NB4 (cell line): ENCODE measurements around the gene COL1A1.

ENCODE experiments used
- DNase-seq: peaks from one replicate; pipeline ENCODE4 v3.0.0; 2010; ENCODE audit warnings: low read depth
- H3K4me3 ChIP-seq: one replicate; pipeline ENCODE4 v1.5.1; 2011; ENCODE audit warnings: mild to moderate bottlenecking, low read depth, low read length, moderate library complexity
- MYC ChIP-seq: IDR thresholded peaks from 2 replicates; pipeline ENCODE4 v1.6.1; 2011; ENCODE audit warnings: low read depth, low read length
- POLR2A ChIP-seq: IDR thresholded peaks from 2 replicates; pipeline ENCODE4 v1.6.1; 2011; ENCODE audit warnings: mild to moderate bottlenecking; ENCODE audit not compliant: insufficient read length; ENCODE audit errors: extremely low read depth
- TF ChIP-seq, protein P1 (sequence below): IDR thresholded peaks from 2 replicates; pipeline ENCODE4 v1.6.1; 2011; ENCODE audit warnings: low read depth, low read length
- TF ChIP-seq, protein P2 (sequence below): IDR thresholded peaks from one replicate; pipeline ENCODE4 v1.5.1; 2012; ENCODE audit warnings: low read depth, low read length

Gene COL1A1

DNA sequence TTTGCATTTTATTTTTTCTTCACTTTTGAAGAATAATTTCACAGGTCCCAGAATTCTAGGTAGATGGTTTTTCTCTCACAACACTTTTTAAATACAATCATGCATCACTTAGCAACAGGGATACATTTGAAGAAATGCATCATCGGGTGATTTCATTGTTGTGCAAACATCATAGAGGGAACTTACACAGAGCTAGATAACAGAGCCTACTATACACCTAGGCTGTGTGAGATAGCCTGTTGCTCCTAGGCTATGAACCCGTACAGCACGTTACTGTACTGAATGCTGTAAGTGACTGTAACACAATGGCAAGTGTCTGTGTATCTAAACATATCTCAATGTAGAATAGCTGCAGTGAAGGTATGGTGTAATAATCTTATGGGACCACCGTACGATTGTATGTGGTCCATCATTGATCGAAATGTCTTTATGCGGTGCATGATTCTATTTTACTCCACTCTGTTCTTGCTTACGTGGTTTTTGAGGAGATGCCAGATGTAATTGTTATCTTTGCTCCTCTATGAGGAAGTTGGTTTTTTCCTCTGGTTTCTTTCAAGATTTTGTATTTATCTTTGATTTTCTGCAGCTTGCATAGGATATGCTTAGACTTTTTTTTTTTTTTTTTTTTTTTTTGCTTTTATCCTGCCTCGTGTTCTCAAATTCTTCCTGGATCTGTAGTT, 37.3 kb upstream of the COL1A1 start:
- H3K4me3 ChIP-seq, result no peak overlapping the region
- no peak for DNase-seq
- no peak for TF ChIP-seq MYC

DNA sequence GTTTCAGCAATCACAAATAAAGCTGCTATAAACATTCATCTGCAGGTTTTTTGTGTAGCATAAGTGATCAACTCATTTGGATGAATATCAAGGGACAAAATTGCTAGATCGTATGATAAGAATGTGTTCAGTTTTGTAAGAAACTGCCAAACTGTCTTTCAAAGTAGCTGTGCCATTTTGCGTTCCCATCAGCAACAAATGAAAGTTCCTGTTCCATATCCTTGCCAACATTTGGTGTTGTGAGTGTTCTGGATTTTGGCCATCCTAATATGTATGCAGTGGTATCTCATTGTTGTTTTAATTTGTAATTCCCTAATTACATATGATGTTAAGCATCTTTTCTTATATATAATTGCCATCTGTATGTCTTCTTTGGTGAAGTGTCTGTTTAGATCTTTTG, 36.5 kb upstream of the COL1A1 start:
- H3K4me3 ChIP-seq, result no peak overlapping the region
- TF ChIP-seq, protein P1, sequence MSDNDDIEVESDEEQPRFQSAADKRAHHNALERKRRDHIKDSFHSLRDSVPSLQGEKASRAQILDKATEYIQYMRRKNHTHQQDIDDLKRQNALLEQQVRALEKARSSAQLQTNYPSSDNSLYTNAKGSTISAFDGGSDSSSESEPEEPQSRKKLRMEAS, result no peak
- TF ChIP-seq POLR2A, result no peak
- TF ChIP-seq MYC, result no peak
- TF ChIP-seq, protein P2, sequence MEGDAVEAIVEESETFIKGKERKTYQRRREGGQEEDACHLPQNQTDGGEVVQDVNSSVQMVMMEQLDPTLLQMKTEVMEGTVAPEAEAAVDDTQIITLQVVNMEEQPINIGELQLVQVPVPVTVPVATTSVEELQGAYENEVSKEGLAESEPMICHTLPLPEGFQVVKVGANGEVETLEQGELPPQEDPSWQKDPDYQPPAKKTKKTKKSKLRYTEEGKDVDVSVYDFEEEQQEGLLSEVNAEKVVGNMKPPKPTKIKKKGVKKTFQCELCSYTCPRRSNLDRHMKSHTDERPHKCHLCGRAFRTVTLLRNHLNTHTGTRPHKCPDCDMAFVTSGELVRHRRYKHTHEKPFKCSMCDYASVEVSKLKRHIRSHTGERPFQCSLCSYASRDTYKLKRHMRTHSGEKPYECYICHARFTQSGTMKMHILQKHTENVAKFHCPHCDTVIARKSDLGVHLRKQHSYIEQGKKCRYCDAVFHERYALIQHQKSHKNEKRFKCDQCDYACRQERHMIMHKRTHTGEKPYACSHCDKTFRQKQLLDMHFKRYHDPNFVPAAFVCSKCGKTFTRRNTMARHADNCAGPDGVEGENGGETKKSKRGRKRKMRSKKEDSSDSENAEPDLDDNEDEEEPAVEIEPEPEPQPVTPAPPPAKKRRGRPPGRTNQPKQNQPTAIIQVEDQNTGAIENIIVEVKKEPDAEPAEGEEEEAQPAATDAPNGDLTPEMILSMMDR, result no peak
- no peak for DNase-seq

DNA sequence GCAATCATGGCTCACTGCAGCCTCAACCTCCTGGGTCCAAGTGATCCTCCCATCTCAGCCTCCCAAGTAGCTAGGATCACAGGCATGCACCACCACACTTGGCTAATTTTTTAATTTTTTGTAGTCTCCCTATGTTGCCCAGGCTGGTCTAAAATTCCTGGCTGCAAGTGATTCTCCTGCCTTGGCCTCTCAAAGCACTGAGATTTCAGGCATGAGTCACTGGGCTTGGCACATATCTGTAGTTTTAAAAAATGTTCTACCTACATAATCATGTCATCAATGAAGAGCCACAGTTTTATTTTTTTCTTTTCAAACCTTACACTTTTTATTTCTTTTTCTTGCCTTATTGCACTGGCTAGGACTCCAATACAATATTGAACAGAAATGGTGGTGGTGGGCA, 33.1 kb upstream of the COL1A1 start:
- TF ChIP-seq MYC (no peak), POLR2A (no peak)
- TF ChIP-seq, protein P1, result no peak
- TF ChIP-seq, protein P2, result no peak
- DNase-seq, result no peak
- no peak overlapping the region for H3K4me3 ChIP-seq

DNA sequence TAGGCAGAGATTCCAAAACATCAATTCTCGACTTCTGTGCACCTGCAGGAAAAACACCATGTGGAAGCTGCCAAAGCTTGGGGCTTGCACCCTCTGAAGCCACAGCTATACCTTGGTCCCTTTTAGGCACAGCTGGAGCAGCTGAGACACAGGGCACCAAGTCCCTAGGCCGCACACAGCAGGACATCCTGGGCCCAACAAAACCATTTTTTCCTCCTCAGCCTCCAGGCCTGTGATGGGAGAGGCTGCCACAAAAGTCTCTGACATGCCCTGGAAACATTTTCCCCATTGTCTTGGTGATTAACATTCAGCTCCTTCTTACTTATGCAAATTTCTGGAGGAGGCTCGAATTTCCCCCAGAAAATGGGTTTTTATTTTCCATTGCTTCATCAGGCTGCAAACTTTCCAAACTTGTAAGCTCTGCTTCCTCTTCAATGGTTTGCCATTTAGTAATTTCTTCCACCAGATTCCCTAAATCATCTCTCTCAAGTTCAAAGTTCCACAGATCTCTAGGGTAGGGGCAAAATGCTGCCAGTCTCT, 24.3 kb upstream of the COL1A1 start:
- H3K4me3 ChIP-seq, result no peak overlapping the region
- DNase-seq, result no peak
- TF ChIP-seq, protein P2, result no peak
- TF ChIP-seq MYC (no peak), POLR2A (no peak)
- TF ChIP-seq, protein P1, result no peak

DNA sequence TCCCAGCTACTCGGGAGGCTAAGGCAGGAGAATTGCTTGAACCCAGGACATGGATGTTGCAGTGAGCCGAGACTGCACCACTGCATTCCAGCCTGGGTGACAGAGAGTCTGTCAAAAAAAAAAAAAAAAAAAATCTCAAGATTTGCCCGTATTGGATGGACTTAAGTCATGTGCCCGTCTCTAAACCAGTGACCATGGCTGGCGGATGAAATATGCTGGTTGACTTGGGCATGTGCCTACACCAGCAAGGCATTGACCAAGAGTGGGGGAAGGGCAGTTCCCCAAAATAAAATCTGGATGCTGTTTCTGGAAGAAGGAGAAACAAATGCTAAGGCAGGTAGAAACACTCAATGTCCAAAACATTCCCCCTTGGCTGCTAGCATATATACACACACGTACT, 21.5 kb upstream of the COL1A1 start:
- TF ChIP-seq MYC (no peak), POLR2A (no peak)
- TF ChIP-seq, protein P1, result no peak
- TF ChIP-seq, protein P2, result no peak
- H3K4me3 ChIP-seq, result no peak overlapping the region
- DNase-seq, result no peak

DNA sequence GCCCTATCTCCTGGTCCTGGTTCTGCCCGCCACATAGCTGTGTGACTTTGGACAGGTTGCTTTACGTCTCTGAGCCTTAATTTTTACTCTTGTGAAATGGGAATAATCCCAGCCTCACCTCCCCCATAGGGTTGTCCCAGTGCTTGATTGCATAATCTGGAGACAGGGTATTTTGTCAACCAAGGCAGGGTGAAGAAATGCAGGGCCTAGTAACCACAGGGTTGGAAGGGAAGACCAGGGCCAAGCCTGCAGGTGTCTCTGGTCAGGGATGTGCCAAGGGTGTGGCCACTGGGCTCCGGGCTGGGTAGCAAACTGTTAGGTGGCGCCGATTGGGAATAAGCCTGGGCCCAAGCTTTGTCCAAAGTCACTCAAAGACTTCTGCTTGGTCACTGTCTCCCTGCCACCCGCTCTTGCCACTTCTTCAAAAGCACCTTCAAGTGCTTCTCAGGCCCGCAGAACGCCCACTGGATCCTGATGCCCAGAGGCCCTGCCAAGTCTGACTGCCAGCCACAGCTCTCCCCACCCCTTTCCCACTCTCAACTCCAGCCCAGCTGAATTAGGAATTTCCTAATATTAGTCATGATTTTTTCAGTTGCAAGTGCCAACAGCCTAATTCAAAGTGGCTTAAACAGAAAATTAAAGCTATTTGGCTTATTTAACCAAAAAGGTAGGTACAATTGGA, 20.6 kb upstream of the COL1A1 start:
- TF ChIP-seq POLR2A (no peak), MYC (no peak)
- TF ChIP-seq, protein P1, result no peak
- DNase-seq, result peak; percentile 65
- no peak overlapping the region for H3K4me3 ChIP-seq
